Smooth muscle cell of the brain vasculature (primary cell): ENCODE data around the gene VASN.

Source experiments
- DNase-seq: peaks from one replicate; pipeline ENCODE4 v3.0.0-alpha.2; 2012; ENCODE audit warnings: low read depth, low spot score

The VASN gene

GRCh38 chr16:4403133-4403949 is 31.7 kb downstream of the VASN start:
- no peak for DNase-seq

- no peak for DNase-seq
Measured at GRCh38 chr16:4404247-4404966, 32.8 kb downstream of the VASN start.

DNA sequence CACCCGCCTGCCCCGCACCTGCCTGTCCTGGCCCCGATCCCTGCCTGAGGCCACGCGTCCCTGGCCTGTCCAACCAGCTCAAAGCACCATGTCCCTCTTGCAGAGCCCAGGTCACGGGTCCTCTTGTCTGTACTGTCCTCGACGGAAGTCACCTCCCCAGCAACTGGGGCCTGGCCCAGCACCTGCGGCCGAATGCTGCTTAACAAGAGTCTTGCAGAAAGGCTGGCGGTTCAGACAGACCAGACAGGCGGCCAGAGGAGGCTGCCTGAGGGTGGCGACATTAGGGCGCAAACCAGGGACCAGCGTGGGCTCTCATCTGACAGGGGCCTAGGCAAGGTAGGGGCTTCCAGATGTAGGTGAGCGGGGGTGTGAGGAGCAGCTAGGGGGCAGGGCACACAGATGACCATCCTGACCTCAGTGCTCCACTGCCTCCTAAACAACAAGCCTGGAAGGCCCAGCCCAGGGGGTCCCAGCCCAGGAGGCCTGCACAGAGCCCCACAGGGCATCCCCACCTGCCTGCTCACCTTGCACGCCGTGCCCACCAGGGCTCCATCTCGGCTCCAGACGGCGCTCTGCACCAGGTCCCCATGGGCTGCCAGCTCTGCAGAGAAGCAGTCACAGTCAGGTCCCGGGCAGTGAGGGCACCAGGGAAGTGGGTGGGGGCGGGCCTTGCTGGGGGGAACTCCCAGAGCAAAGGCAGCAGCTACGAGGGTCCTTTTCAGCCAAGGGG is 33.5 kb downstream of the VASN start:
- no peak for DNase-seq

DNA sequence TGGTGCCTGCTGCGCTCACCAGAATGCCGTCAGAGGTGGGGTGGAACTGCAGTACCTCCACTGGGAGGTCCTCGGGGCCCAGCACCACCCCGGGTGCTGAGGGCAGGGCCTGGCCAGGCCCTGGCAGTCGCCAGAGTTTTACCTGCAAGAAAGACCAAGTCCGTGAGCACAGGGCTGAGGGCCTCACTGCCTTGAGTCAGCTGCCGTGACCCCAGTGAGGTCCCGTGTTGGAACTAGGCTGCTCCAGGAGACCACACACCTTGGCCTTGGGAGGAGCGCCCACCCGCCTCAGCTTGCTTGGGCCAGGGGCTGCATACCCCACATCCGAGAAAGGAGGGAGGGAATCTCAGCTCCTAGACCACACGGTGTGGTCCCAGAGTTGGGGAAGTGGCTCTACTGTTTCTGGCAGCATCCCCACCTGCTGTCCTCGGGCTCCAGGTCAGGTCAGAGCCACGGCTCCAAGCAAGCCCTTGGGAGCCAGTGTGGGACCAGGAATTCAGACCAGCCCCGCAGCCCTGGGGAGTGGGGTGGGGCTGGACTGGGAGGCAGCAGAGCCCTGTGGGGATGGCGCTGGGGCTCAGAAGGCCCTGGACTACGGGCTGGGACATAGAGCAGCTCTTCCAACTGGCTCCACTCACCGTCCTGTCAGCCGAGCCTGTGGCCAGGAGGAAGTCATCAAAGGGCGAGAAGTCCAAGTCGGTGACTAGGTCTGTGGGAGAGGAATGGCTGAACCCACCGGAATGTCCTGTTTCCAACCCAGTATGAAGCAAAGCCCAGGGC is 36.1 kb downstream of the VASN start:
- no peak for DNase-seq

- DNase-seq: no peak
Measured at GRCh38 chr16:4408323-4408690, 36.7 kb downstream of the VASN start.

DNA sequence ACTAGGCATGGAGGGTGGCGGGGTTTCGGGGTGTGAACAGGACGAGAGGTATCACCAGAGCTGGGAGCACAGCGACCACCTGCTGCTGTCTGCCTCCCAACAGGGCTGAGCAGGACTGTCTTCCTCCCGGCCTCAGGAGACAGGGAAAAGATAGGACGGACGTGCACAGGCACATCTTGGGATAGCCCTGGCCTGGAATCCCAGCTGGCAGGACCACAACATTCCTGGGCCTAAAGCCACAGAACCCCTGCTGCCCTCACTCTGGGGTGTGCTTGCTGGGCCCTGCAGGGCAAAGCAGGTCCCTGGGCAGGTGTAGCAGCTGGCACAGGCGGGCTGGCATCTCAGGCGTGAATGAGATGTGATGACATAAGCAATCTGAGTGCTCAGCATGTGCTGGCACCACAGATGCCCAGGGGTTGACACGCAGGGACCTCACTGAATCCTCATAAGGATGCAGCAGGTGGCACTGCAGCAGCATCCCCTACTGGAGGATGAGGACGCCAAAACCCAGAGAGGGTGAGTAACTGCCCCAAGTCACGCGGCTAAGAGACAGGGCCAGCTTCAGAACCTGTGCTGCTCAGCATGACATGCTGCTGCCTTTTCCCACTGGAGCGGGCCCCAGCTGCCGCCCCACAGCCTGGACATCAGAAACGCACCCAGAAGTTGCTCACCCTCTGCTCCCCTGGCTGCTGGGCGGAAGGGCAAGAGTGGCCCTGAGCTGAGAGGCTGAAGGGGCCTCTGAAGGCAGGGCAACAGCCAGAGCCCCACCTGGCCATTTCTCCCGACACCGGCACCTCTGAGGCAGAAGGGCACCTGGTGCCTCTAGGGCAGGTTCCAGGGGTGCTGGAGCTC is 37.7 kb downstream of the VASN start:
- no peak for DNase-seq

- DNase-seq: peak; percentile 80
Measured at GRCh38 chr16:4410335-4411075, 38.9 kb downstream of the VASN start.

- no peak for DNase-seq
Measured at GRCh38 chr16:4411684-4412083, 40.0 kb downstream of the VASN start.

DNA sequence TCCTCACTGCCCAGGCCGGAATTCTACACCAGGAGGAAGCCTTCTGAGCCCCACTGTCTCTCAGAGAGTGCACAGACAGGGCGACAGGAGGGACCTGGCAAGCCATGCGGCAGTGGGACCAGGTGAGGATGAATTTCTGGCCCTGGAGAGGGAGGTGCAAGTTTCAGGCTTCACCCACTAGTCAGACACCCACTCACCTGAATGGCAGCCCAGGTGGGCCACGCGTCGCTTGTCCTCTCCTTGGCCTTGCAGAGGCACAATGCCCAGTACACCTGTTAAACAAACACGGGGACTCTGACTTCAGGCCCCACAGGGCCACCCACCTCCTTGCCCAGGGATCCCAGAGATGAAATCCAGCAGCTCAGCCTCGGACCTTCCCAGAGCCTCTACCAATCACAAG is 40.5 kb downstream of the VASN start:
- DNase-seq: no peak

GRCh38 chr16:4412854-4413253 is 41.2 kb downstream of the VASN start:
- no peak for DNase-seq

GRCh38 chr16:4414187-4414917 is 42.7 kb downstream of the VASN start:
- DNase-seq: no peak

DNA sequence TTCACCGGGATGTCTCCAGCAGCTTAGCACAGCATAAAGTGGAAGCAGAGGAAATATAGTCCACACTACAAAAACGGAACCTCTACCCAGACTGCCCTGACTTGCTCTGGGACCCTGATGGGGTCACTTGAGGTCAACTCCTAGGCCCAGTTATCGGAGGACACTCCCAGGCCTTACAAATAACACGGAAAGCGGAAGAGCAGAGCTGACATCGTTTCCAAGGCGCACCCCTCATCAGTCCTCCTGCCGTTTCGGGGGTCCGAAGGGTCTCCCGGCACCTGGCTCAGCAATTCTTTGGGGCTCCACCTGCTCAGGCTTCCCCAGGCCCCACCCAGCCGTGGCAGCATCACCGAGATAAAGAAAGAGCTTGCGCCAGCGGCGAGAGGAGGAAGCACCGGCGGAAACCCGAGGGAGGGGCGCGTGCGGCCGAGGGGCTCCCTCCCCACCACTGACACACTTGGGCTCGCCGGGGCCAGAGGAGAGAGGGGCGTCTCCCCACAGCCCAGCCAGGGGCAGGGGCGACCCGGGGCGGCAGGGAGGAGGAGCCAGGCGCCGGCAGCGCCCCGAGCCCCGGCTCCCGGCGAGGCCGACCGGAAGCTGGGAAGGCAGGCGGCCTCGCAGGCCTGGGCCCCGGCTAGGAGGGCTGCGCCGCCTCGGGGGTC is 44.0 kb downstream of the VASN start:
- DNase-seq: no peak

DNA sequence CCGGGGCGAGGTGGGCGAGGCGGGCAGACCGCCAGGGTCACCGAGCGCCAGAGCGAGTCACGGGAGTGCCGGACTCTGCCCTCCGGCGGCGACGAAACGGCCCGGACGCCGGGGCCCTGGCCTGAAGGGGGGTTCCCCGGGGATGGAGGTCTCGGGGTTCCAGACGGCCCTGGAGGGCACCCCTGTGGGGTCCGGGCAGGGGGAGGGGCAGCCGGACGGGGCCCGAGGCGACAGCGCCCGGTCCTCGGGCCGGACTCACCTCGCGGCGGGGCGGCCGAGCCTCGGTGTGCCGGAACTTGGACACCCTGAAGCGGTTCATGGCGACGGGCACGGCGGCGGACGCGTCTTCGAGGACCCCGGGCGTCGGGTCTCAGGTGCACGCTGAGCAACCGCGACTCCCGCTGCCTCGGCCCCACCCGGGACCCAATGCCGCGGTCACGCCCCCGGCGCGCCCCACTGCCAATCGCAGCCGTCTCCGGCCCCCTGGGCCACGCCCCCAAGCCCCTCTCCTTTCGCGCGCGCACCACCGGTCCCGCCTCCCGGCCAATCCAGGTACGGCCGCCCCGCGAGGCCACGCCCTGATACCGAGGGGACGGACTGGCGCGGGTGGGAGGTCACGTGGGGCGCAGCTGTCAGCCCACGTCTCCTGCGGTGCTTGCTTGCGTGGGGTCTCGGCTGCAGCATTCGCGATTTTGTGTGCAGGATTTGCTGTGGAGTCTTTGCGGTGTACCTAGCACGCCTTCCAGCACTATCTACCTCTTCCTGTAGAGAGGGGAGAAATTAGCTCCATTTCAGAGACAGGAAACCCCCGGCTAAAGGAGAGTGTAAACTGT is 44.8 kb downstream of the VASN start, which contains the start of gene CORO7:
CORO7 (minus strand) TSS at position 397 of the 833 bp plus-strand sequence; CDS start at position 319, 78 bp downstream.
- peak; percentile 49 for DNase-seq

- no peak for DNase-seq
Measured at GRCh38 chr16:4419402-4419959, 47.8 kb downstream of the VASN start.

DNA sequence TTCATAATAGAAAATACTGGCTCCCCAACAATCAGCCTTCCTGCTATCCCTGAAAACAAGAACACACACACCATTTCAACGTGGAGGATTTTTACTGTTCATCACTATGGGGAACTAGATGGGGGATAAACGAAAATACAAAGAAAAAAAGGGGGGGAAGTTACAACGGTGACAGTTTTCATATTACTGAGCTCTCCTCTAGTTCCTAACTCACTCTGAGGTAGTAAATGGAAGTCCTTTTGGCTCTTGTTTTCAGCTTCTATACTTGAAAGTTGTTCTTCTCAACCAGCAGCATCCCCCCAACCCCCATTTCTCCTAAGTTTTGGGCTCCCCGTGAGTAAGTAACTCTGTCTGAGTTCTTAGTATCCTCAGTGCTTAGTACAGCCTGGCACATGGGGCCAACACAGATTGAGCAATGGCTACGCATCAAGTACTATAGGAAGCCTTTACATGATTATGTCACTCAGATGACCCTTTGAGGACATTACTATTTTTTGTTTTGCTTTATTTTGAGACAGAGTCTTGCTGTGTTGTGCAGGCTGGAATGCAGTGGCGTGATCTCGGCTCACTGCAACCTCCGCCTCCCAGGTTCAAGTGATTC is 49.0 kb downstream of the VASN start:
- DNase-seq: no peak

- peak; percentile 84 for DNase-seq
Measured at GRCh38 chr16:4425378-4426020, 53.9 kb downstream of the VASN start, which contains the start of gene DNAJA3. TSS of gene DNAJA3 (plus strand) at chr16:4425868. CDS start at chr16:4425882, 14 bp downstream.
